ENCODE results near the gene STXBP3. TPM values are rescaled to one million over a fixed set of nuclear protein-coding genes. Genes with fewer than 3 reads are reported as not detected.

Gene STXBP3
- 14.1 to 33.6 TPM (median 19.8 TPM) in 5 replicates for total RNA-seq (2022; extraction: Qiagen RNA extraction)

GRCh38 chr1:108746382-108747170 is at the start of gene STXBP3:
STXBP3 (plus strand) TSS chr1:108746674; CDS start chr1:108746738, 64 bp downstream.

GRCh38 chr1:108712606-108713150 is 33.8 kb upstream of the STXBP3 start, which contains the start of gene FNDC7:
FNDC7 (plus strand) TSS chr1:108712908; CDS start chr1:108712934, 26 bp downstream.

DNA sequence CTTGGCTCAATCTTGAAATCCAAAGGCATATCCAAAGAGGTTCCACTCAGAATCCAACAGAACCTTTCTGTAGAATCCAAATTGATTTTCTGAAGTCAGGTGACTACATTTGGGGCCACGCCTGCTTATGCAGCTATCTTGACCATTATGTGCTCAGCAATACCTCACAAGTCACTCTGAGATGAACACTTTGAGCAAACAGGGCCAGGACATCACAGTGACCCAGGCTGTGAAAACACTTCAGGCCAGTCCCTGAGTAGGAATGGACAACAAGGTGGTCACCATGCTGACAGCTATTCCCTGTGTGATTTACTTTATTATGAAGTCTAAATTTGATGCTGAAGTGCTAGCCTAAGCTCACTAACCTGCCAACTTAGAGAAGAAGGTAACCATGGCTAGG is 110.5 kb downstream of the STXBP3 start, which contains the start of gene AKNAD1:
Gene AKNAD1, minus strand, starts transcription at position 101 of the 400 bp plus-strand sequence. CDS start 4,430 bp downstream, outside the sequence.

Other genes with a start within 250 kb of the STXBP3 start
- gene EEIG2, start 186.6 kb upstream of the STXBP3 start, total RNA-seq (2022; extraction: Qiagen RNA extraction), result 4.2 to 6.5 TPM (median 5.7 TPM) in 5 replicates
- 3.6 to 5.2 TPM (median 4.4 TPM) in 5 replicates for gene HENMT1, start 85.6 kb upstream of the STXBP3 start, total RNA-seq (2022; extraction: Qiagen RNA extraction)
- gene PRPF38B, start 54.4 kb upstream of the STXBP3 start, total RNA-seq (2022; extraction: Qiagen RNA extraction), result 19.4 to 26.1 TPM (median 21.8 TPM) in 5 replicates
- gene FNDC7, start 33.8 kb upstream of the STXBP3 start, total RNA-seq (2022; extraction: Qiagen RNA extraction), result 0.02 to 0.07 TPM (median 0.05 TPM) in 3 of 5 replicates, not detected in the others
- gene AKNAD1, start 110.4 kb downstream of the STXBP3 start, total RNA-seq (2022; extraction: Qiagen RNA extraction), result 0.64 to 1.1 TPM (median 0.77 TPM) in 5 replicates
- gene GPSM2, start 130.3 kb downstream of the STXBP3 start, total RNA-seq (2022; extraction: Qiagen RNA extraction), result 13.6 to 19.4 TPM (median 16.3 TPM) in 5 replicates
- 15.0 to 17.5 TPM (median 16.6 TPM) in 5 replicates for gene CLCC1, start 216.8 kb downstream of the STXBP3 start, total RNA-seq (2022; extraction: Qiagen RNA extraction)